Effector memory CD8-positive, alpha-beta T cell (primary cell): Measurements from ENCODE around the gene PLEKHH3.

Source experiments
- ATAC-seq: fragments of 150-1000 bp; cut with Tn5 transposase; replicated peaks from 2 replicates; pipeline ENCODE4 v1.10.0; 2021; ENCODE audit warnings: mild to moderate bottlenecking, moderate library complexity
- DNase-seq, 3 experiments: peaks; one replicate each; pipeline ENCODE4 v3.0.0; 2021
- H3K27ac Mint-ChIP-seq, 2 donors: one replicate each; pipeline ENCODE4 v1.8.0; 2022; ENCODE audit warnings: mild to moderate bottlenecking in 2 of 2, mixed read lengths in 2 of 2, moderate library complexity in 2 of 2
- H3K27me3 Mint-ChIP-seq, 2 donors: one replicate each; pipeline ENCODE4 v1.8.0; 2022; ENCODE audit warnings: mixed read lengths in 2 of 2
- H3K36me3 Mint-ChIP-seq: one replicate; pipeline ENCODE4 v1.8.0; 2022; ENCODE audit warnings: mild to moderate bottlenecking, moderate library complexity, mixed read lengths; ENCODE audit not compliant: insufficient read depth
- H3K4me1 Mint-ChIP-seq, 2 donors: one replicate each; pipeline ENCODE4 v1.8.0; 2022; ENCODE audit warnings: low read depth in 2 of 2, mixed read lengths in 2 of 2
- H3K4me3 Mint-ChIP-seq, 2 donors: one replicate each; pipeline ENCODE4 v1.8.0; 2022; ENCODE audit warnings: mild to moderate bottlenecking in 2 of 2, mixed read lengths in 2 of 2, moderate library complexity in 2 of 2
- H3K9me3 Mint-ChIP-seq, 2 donors: one replicate each; pipeline ENCODE4 v1.8.0; 2022; ENCODE audit warnings: mixed read lengths in 2 of 2

PLEKHH3 gene

GRCh38 chr17:42682722-42683403 lies 6.1 kb upstream of the PLEKHH3 start:
- Mint-ChIP-seq H3K27ac (no peak overlapping the region), H3K27me3 (peaks cover 26 to 62% of the 10 kb centered on the region in 2 donors), H3K9me3 (no peaks in the 10 kb centered on the region), H3K4me1 (peaks cover 35 to 38% of the 10 kb centered on the region in 2 donors), H3K4me3 (peak overlapping the region; percentile 71 to 81), H3K36me3 (peaks cover 19% of the 10 kb centered on the region)
- no peak for ATAC-seq
- no peak for DNase-seq

- H3K36me3 Mint-ChIP-seq, result peaks cover 20% of the 10 kb centered on the region
- peak within 1 kb of the TSS; percentile 71 to 81 for H3K4me3 Mint-ChIP-seq
- peak within 1 kb of the TSS in 1 of 2 donors; percentile 83 for H3K27ac Mint-ChIP-seq
- H3K4me1 Mint-ChIP-seq, result peaks cover 41% of the 10 kb centered on the region in 2 donors
- H3K9me3 Mint-ChIP-seq, result no peaks in the 10 kb centered on the region
- DNase-seq, result no peak
- ATAC-seq, result no peak
- H3K27me3 Mint-ChIP-seq, result peaks cover 26 to 65% of the 10 kb centered on the region in 2 donors
Observed at GRCh38 chr17:42681976-42682721, 5.4 kb upstream of the PLEKHH3 start, which contains the start of gene CNTNAP1. Gene CNTNAP1 (plus strand): TSS chr17:42682531. CDS start chr17:42682830, 299 bp downstream.

GRCh38 chr17:42680331-42680808 lies 3.6 kb upstream of the PLEKHH3 start:
- no peak for ATAC-seq
- Mint-ChIP-seq H3K36me3 (peaks cover 22% of the 10 kb centered on the region), H3K27me3 (peaks cover 32 to 74% of the 10 kb centered on the region in 2 donors), H3K4me1 (peaks cover 46 to 48% of the 10 kb centered on the region in 2 donors), H3K9me3 (no peaks in the 10 kb centered on the region), H3K4me3 (peak overlapping the region; percentile 58 to 81), H3K27ac (peak overlapping the region in 1 of 2 donors; percentile 83)
- DNase-seq, result no peak

- H3K4me3 Mint-ChIP-seq, result peak overlapping the region; percentile 81 to 83
- peak; percentile 61 to 74 (median 67) for DNase-seq
- peaks cover 15% of the 10 kb centered on the region for H3K36me3 Mint-ChIP-seq
- peaks cover 47 to 48% of the 10 kb centered on the region in 2 donors for H3K4me1 Mint-ChIP-seq
- peaks cover 37 to 74% of the 10 kb centered on the region in 2 donors for H3K27me3 Mint-ChIP-seq
- H3K9me3 Mint-ChIP-seq, result no peaks in the 10 kb centered on the region
- ATAC-seq, result peak; percentile 61
- H3K27ac Mint-ChIP-seq, result no peak overlapping the region
Observed at GRCh38 chr17:42679492-42680330, 2.9 kb upstream of the PLEKHH3 start.

GRCh38 chr17:42678951-42679491 lies 2.2 kb upstream of the PLEKHH3 start:
- ATAC-seq (peak; percentile 12), DNase-seq (peak in 1 of 3 experiments; percentile 24)
- Mint-ChIP-seq H3K27ac (peak overlapping the region; percentile 35 to 44), H3K4me1 (peaks cover 52 to 53% of the 10 kb centered on the region in 2 donors), H3K4me3 (peak overlapping the region; percentile 81 to 83), H3K36me3 (peaks cover 17% of the 10 kb centered on the region), H3K9me3 (no peaks in the 10 kb centered on the region), H3K27me3 (peaks cover 44 to 74% of the 10 kb centered on the region in 2 donors)

- Mint-ChIP-seq H3K9me3 (no peaks in the 10 kb centered on the region), H3K27ac (peak overlapping the region; percentile 35 to 44), H3K4me3 (peak overlapping the region; percentile 81 to 83), H3K36me3 (peaks cover 12% of the 10 kb centered on the region), H3K4me1 (peaks cover 47 to 48% of the 10 kb centered on the region in 2 donors), H3K27me3 (peaks cover 40 to 71% of the 10 kb centered on the region in 2 donors)
- DNase-seq (peak; percentile 53 to 73 (median 59)), ATAC-seq (peak; percentile 18)
Observed at GRCh38 chr17:42677921-42678781, 1.4 kb upstream of the PLEKHH3 start.

- peaks cover 31 to 69% of the 10 kb centered on the region in 2 donors for H3K27me3 Mint-ChIP-seq
- ATAC-seq (peak; percentile 78), DNase-seq (peak; percentile 90 to 92 (median 90))
- H3K9me3 Mint-ChIP-seq, result no peaks in the 10 kb centered on the region
- H3K4me3 Mint-ChIP-seq, result peak overlapping the region; percentile 81 to 83
- peaks cover 40 to 41% of the 10 kb centered on the region in 2 donors for H3K4me1 Mint-ChIP-seq
- peaks cover 11% of the 10 kb centered on the region for H3K36me3 Mint-ChIP-seq
- peak overlapping the region in 1 of 2 donors; percentile 27 for H3K27ac Mint-ChIP-seq
Observed at GRCh38 chr17:42677012-42677857, 441 bp upstream of the PLEKHH3 start.

GRCh38 chr17:42675965-42676423 lies 800 bp downstream of the PLEKHH3 start:
- H3K4me1 Mint-ChIP-seq, result peaks cover 33% of the 10 kb centered on the region in 2 donors
- DNase-seq, result no peak
- peaks cover 26 to 69% of the 10 kb centered on the region in 2 donors for H3K27me3 Mint-ChIP-seq
- H3K4me3 Mint-ChIP-seq, result peak overlapping the region; percentile 81 to 83
- peaks cover 11% of the 10 kb centered on the region for H3K36me3 Mint-ChIP-seq
- no peaks in the 10 kb centered on the region for H3K9me3 Mint-ChIP-seq
- ATAC-seq, result no peak
- peak overlapping the region in 1 of 2 donors; percentile 28 for H3K27ac Mint-ChIP-seq

- no peak for ATAC-seq
- Mint-ChIP-seq H3K27ac (no peak overlapping the region), H3K4me3 (peak overlapping the region; percentile 81 to 83), H3K9me3 (no peaks in the 10 kb centered on the region), H3K36me3 (peaks cover 11% of the 10 kb centered on the region), H3K4me1 (peaks cover 30 to 32% of the 10 kb centered on the region in 2 donors), H3K27me3 (peaks cover 26 to 69% of the 10 kb centered on the region in 2 donors)
- DNase-seq, result no peak
Observed at GRCh38 chr17:42675348-42675964, 1.3 kb downstream of the PLEKHH3 start.

- Mint-ChIP-seq H3K27ac (peak overlapping the region in 1 of 2 donors; percentile 41), H3K36me3 (peaks cover 9% of the 10 kb centered on the region), H3K4me3 (peak overlapping the region; percentile 43 to 46), H3K4me1 (peaks cover 28 to 33% of the 10 kb centered on the region in 2 donors), H3K27me3 (peaks cover 26 to 69% of the 10 kb centered on the region in 2 donors), H3K9me3 (no peaks in the 10 kb centered on the region)
- ATAC-seq (no peak), DNase-seq (no peak)
Observed at GRCh38 chr17:42674755-42675347, 1.9 kb downstream of the PLEKHH3 start.
